Prostate gland (tissue), 2 donors: ENCODE results near the gene LPA.

Experiments
- CTCF ChIP-seq, 4 experiments: fragments of 200-600 bp in 2 of 4; fragments of 450-650 bp in 2 of 4; sonication (generic) in 2 of 4; IDR thresholded peaks; 1 replicate in 3 of 4; 2 replicates in 1 of 4; pipeline ENCODE4 v1.5.1; 2016 to 2019; ENCODE audit warnings: antibody characterized with exemption in 4 of 4, mild to moderate bottlenecking in 2 of 4, moderate library complexity in 2 of 4
- POLR2A ChIP-seq: fragments of 450-650 bp; IDR thresholded peaks from one replicate; pipeline ENCODE4 v1.6.1; 2016; ENCODE audit warnings: antibody characterized with exemption, mild to moderate bottlenecking
- POLR2AphosphoS5 ChIP-seq: sonication (generic); formaldehyde crosslinking; IDR thresholded peaks from one replicate; pipeline ENCODE4 v1.6.1; 2017; ENCODE audit warnings: antibody characterized with exemption

- TF ChIP-seq CTCF (IDR thresholded peaks at IDR 0.05) (peak in 2 of 4 experiments; percentile 12 to 18), POLR2AphosphoS5 (no peak), POLR2A (no peak)
These were observed 15.3 kb upstream of the LPA start for GRCh38 chr6:160679402-160679769.
